ENCODE results near the gene CFAP61. TPM values are rescaled to one million over a fixed set of nuclear protein-coding genes. Genes with fewer than 3 reads are reported as not detected.

The CFAP61 gene
- total RNA-seq, 1 donor from 2014 or later, result not detected

GRCh38 chr20:20317621-20318364 lies 265.5 kb downstream of the CFAP61 start:
- Histone ChIP-seq H3K4me3 (no peak overlapping the region), H3K27ac (no peak overlapping the region), H3K27me3 (no peaks in the 10 kb centered on the region), H3K4me1 (no peaks in the 10 kb centered on the region), H3K9me3 (no peaks in the 10 kb centered on the region), H3K36me3 (no peaks in the 10 kb centered on the region)
- intact Hi-C loops (cut with DNase I), result no loop called here
- no peak for TF ChIP-seq CTCF (IDR thresholded peaks at IDR 0.05)
- DNase-seq (ENCODE audit: low spot score in 2 of 2), result no peak

DNA sequence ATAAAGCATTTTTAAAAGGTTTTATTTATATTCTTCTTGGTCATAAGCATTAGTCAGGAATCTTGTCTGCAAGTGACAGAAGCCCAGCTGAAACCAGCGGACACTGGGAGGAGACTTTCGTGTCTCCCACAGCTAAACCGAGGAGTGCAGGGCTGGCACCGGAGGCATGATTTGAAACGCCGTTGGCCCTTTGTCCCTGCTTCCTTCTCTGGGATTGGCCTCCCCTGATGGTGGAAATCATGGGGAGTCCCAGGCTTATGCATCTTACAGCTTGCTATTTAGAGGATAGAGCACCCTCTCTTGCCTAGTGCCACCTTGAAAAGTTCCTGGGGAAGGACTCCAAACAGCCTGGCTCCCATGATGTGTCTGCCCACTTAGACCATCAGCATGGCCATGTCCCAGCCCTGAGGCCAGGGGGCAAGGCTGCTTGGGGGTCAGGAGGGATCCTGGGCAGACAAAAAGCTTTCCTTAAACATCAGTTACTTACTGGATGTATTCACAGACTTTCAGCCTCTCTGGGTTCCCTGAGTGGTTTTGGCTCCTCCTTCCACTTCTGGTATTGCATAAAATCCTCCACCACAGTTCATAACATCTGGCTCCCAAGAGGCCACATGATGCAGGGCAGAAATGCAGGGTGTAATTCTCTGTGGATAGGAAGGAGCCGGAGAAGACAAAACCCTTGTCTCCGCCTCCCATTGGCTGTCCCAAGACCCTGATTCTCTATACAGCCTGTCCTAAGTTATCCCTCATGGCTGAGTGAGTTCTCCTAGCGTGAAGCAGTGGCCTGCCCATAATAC lies 266.2 kb downstream of the CFAP61 start:
- H3K4me1 ChIP-seq, result no peaks in the 10 kb centered on the region
- no peak for TF ChIP-seq CTCF (IDR thresholded peaks at IDR 0.05)
- H3K27ac ChIP-seq, result no peak overlapping the region
- DNase-seq (ENCODE audit: low spot score in 2 of 2), result no peak
- H3K4me3 ChIP-seq, result no peak overlapping the region
- H3K36me3 ChIP-seq, result no peaks in the 10 kb centered on the region
- intact Hi-C loops (cut with DNase I), result no loop called here
- no peaks in the 10 kb centered on the region for H3K27me3 ChIP-seq
- H3K9me3 ChIP-seq, result no peaks in the 10 kb centered on the region

GRCh38 chr20:20321134-20321533 lies 268.8 kb downstream of the CFAP61 start:
- Histone ChIP-seq H3K4me1 (no peaks in the 10 kb centered on the region), H3K36me3 (no peaks in the 10 kb centered on the region), H3K27ac (no peak overlapping the region), H3K9me3 (no peaks in the 10 kb centered on the region), H3K4me3 (no peak overlapping the region), H3K27me3 (no peaks in the 10 kb centered on the region)
- intact Hi-C loops (cut with DNase I), result no loop called here
- DNase-seq (ENCODE audit: low spot score in 2 of 2), result no peak
- TF ChIP-seq CTCF (IDR thresholded peaks at IDR 0.05), result no peak

DNA sequence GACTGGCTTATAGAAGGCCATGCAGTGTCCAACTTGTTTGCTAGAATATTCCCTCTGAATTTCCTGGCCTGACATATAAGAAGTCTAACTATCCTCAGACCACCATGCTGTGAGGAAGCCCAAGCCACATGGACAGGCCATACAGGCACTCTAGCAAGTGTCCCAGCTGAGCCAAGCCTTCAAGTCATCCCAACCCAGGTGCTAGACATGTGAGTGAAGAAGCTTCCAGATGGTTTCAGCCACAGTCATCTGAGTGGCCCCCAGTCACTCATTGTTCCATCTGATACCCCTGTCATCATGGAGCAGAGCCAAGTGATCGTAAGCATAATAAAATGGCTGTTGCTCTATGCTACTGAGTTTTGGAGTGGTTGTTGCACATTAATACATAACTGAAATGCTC lies 269.6 kb downstream of the CFAP61 start:
- intact Hi-C loops (cut with DNase I), result no loop called here

GRCh38 chr20:20322912-20323311 lies 270.6 kb downstream of the CFAP61 start:
- no peaks in the 10 kb centered on the region for H3K27me3 ChIP-seq
- intact Hi-C loops (cut with DNase I), result no loop called here
- H3K4me1 ChIP-seq, result no peaks in the 10 kb centered on the region
- H3K9me3 ChIP-seq, result no peaks in the 10 kb centered on the region
- DNase-seq (ENCODE audit: low spot score in 2 of 2), result no peak
- H3K4me3 ChIP-seq, result no peak overlapping the region
- H3K36me3 ChIP-seq, result no peaks in the 10 kb centered on the region
- no peak overlapping the region for H3K27ac ChIP-seq
- TF ChIP-seq CTCF (IDR thresholded peaks at IDR 0.05), result no peak

More for the DNA sequence above, 269.6 kb downstream of the CFAP61 start:
- Histone ChIP-seq H3K27me3 (no peaks in the 10 kb centered on the region), H3K27ac (no peak overlapping the region), H3K36me3 (no peaks in the 10 kb centered on the region), H3K4me1 (no peaks in the 10 kb centered on the region), H3K4me3 (no peak overlapping the region), H3K9me3 (no peaks in the 10 kb centered on the region)
- no peak for DNase-seq (ENCODE audit: low spot score in 2 of 2)
- TF ChIP-seq CTCF (IDR thresholded peaks at IDR 0.05), result no peak

Data from ascending aorta (tissue), 2 donors.